HepG2 (cell line): Measurements from ENCODE around the gene RNF183. TPM values are rescaled to one million over a fixed set of nuclear protein-coding genes. Genes with fewer than 3 reads are reported as not detected.

ENCODE experiments used
- ATAC-seq: fragments of 200-7000 bp; cut with Tn5 transposase; 3 replicates; pipeline ENCODE4 v1.9.1; 2020; ENCODE audit warnings: mild to moderate bottlenecking, moderate library complexity
- BruUV-seq: library from RNA; stranded (reverse); fragments of 400-500 nt; replicated peaks from 2 replicates; lab custom pipeline; 2021; lab: Mats Ljungman, UMichigan
- CTCF ChIA-PET: fragments of 300-600 bp; formaldehyde crosslinking; extraction: SDS; loops from one replicate; lab custom pipeline; 2021; ENCODE audit warnings: low total read pairs, inconsistent platforms, low intra/inter-chr PET ratio; lab: Yijun Ruan, JAX
- POLR2A ChIA-PET: fragments of 350-600 bp; sonication (Branson Sonifier 250); formaldehyde crosslinking; loops from one replicate; lab custom pipeline; 2020; ENCODE audit warnings: antibody characterized with exemption, inconsistent platforms; lab: Yijun Ruan, JAX
- DNase-seq: peaks from one replicate; pipeline ENCODE4 v3.0.0-alpha.2; 2015; ENCODE audit warnings: low spot score
- FAIRE-seq: peaks from 3 replicates; lab custom pipeline; 2011; peaks lifted over from hg19 to GRCh38; lab: Jason Lieb, UNC
- H2AFZ ChIP-seq: one replicate; pipeline ENCODE4 v1.6.1; 2011; ENCODE audit warnings: low read length, inconsistent platforms
- H3K27ac ChIP-seq: fragments of 300-600 bp; 3 replicates; pipeline ENCODE4 v1.8.0; 2011; ENCODE audit warnings: mixed run types, mild to moderate bottlenecking, mixed read lengths, low read length, inconsistent platforms; ENCODE audit not compliant: insufficient read depth; ENCODE audit errors: extremely low read length
- H3K27me3 ChIP-seq, 2 experiments: fragments of 200-600 bp in 1 of 2; 2 replicates in 1 of 2; 3 replicates in 1 of 2; pipeline versions ENCODE4 v1.6.0 to v1.8.0; 2011; ENCODE audit warnings: low read length in 2 of 2, mild to moderate bottlenecking in 2 of 2, moderate library complexity in 2 of 2, inconsistent platforms in 1 of 2; ENCODE audit not compliant: insufficient read depth in 2 of 2, control insufficient read depth in 1 of 2
- H3K36me3 ChIP-seq, 2 experiments: fragments of 200-600 bp in 1 of 2; replicated peaks in 1 of 2; 2 replicates in 1 of 2; 3 replicates in 1 of 2; pipeline versions ENCODE4 v1.5.1 to v1.8.0; 2011; ENCODE audit warnings: low read length in 2 of 2, inconsistent platforms in 1 of 2; ENCODE audit not compliant: insufficient read depth in 2 of 2, control insufficient read depth in 1 of 2
- H3K4me1 ChIP-seq: 2 replicates; pipeline ENCODE4 v1.5.1; 2012; ENCODE audit warnings: low read length, inconsistent platforms; ENCODE audit not compliant: insufficient read depth
- H3K4me2 ChIP-seq: 2 replicates; pipeline ENCODE4 v1.6.0; 2011; ENCODE audit warnings: low read depth, low read length, inconsistent platforms
- H3K4me3 ChIP-seq, 3 experiments: fragments of 200-600 bp in 1 of 3; sonication (generic), shearing (Covaris generic) in 1 of 3; replicated peaks in 1 of 3; 2 replicates each; pipeline ENCODE4 v1.5.1; 2011 to 2016; ENCODE audit warnings: low read length in 3 of 3, inconsistent platforms in 2 of 3, low read depth in 2 of 3, mild to moderate bottlenecking in 2 of 3, control low read depth in 1 of 3, mixed read lengths in 1 of 3; ENCODE audit not compliant: insufficient read depth in 1 of 3
- H3K79me2 ChIP-seq: one replicate; pipeline ENCODE4 v1.6.1; 2011; ENCODE audit warnings: low read length, inconsistent platforms; ENCODE audit not compliant: insufficient read depth
- H3K9ac ChIP-seq: 2 replicates; pipeline ENCODE4 v1.6.0; 2011; ENCODE audit warnings: mild to moderate bottlenecking, low read depth, low read length, inconsistent platforms; ENCODE audit not compliant: insufficient read depth
- H3K9me3 ChIP-seq: 2 replicates; pipeline ENCODE4 v1.5.1; 2012; ENCODE audit warnings: mild to moderate bottlenecking, low read length
- H4K20me1 ChIP-seq: 2 replicates; pipeline ENCODE4 v1.6.0; 2011; ENCODE audit warnings: inconsistent platforms, mild to moderate bottlenecking, low read length, moderate library complexity; ENCODE audit not compliant: insufficient read depth
- AGO2 ChIP-seq: fragments of 200-400 bp; formaldehyde crosslinking; optimal IDR thresholded peaks from 2 replicates; pipeline ENCODE3; 2017; ENCODE audit warnings: mild to moderate bottlenecking, low read depth, low read length, moderate library complexity
- ATAD3A ChIP-seq: sonication (generic); formaldehyde crosslinking; IDR thresholded peaks from 2 replicates; pipeline ENCODE4 v1.4.0; 2020; ENCODE audit warnings: missing genetic modification reagents
- ATF1 ChIP-seq: IDR thresholded peaks from 2 replicates; pipeline ENCODE4 v1.6.1; 2016; ENCODE audit warnings: mild to moderate bottlenecking, control low read depth
- FOXA3 ChIP-seq: IDR thresholded peaks from 2 replicates; pipeline ENCODE4 v1.6.1; 2016; ENCODE audit warnings: missing genetic modification reagents, missing compliant biosample characterization
- HES4 ChIP-seq: sonication (generic); formaldehyde crosslinking; IDR thresholded peaks from 2 replicates; pipeline ENCODE4 v1.9.0; 2021; ENCODE audit warnings: mild to moderate bottlenecking, missing genetic modification reagents, borderline replicate concordance
- KDM4B ChIP-seq: sonication (generic); formaldehyde crosslinking; IDR thresholded peaks from 2 replicates; pipeline ENCODE4 v1.4.0; 2020; ENCODE audit warnings: missing genetic modification reagents
- RARG ChIP-seq: sonication (generic); formaldehyde crosslinking; IDR thresholded peaks from 2 replicates; pipeline ENCODE4 v1.4.0; 2020; ENCODE audit warnings: low read depth, mild to moderate bottlenecking, missing genetic modification reagents
- TOPORS ChIP-seq: sonication (generic); formaldehyde crosslinking; IDR thresholded peaks from 2 replicates; pipeline ENCODE4 v1.8.0; 2023; ENCODE audit warnings: mild to moderate bottlenecking, missing genetic modification reagents
- ZNF550 ChIP-seq: sonication (generic); formaldehyde crosslinking; IDR thresholded peaks from 2 replicates; pipeline ENCODE4 v1.4.0; 2020; ENCODE audit warnings: mild to moderate bottlenecking, missing genetic modification reagents, borderline replicate concordance
- ZNF567 ChIP-seq: sonication (generic); formaldehyde crosslinking; IDR thresholded peaks from 2 replicates; pipeline ENCODE4 v1.8.1; 2023; ENCODE audit warnings: mild to moderate bottlenecking, missing genetic modification reagents, borderline replicate concordance
- ZNF772 ChIP-seq: sonication (generic); formaldehyde crosslinking; IDR thresholded peaks from 2 replicates; pipeline ENCODE4 v1.5.0; 2020; ENCODE audit warnings: mild to moderate bottlenecking, missing genetic modification reagents
- ZNF841 ChIP-seq: sonication (generic); formaldehyde crosslinking; IDR thresholded peaks from 2 replicates; pipeline ENCODE4 v1.8.1; 2023; ENCODE audit warnings: missing genetic modification reagents, borderline replicate concordance
- WGBS: methylation state at CpG from one replicate; pipeline ENCODE4 v1.1.6; 2017; ENCODE audit warnings: low lambda C conversion rate; 5-methylcytosine and 5-hydroxymethylcytosine counted together
- in situ Hi-C: cut with HindIII; loops from 2 replicates; pipeline ENCODE4 v1.10.0; 2017; ENCODE audit warnings: low pct_unique_long_range_greater_than_20kb; ENCODE audit not compliant: extremely low pct_ligation_motif_present
- intact Hi-C: fragments of 100-400 bp; cut with micrococcal nuclease; formaldehyde crosslinking; loops from one replicate; pipeline ENCODE4 v1.10.0; 2022; ENCODE audit not compliant: unreplicated experiment
- polyA plus RNA-seq, 8 experiments: library from polyadenylated mRNA; depleted of rRNA in 3 of 8; stranded (reverse) in 7 of 8; unstranded in 1 of 8; fragments of >200 nt; fragmentation: Illumina TruSeq in 4 of 8; extraction: Trizol in 4 of 8; gene quantifications; 2 replicates each; pipeline versions ENCODE4 v1.2.1 to v1.2.3, GENCODE V29; 2011 to 2016; ENCODE audit warnings: low read depth in 4 of 8, missing spikeins in 1 of 8, mixed read lengths in 1 of 8; ENCODE audit not compliant: insufficient read depth in 1 of 8
- total RNA-seq, 5 experiments: library from RNA; depleted of rRNA; stranded (reverse); fragments of >200 nt; fragmentation: Illumina TruSeq; extraction: Trizol; gene quantifications; 2 replicates each; pipeline ENCODE4 v1.2.3, GENCODE V29; 2016; ENCODE audit warnings: low read depth in 1 of 5
- TF ChIP-seq, protein P1 (sequence below): sonication (generic); formaldehyde crosslinking; IDR thresholded peaks from 2 replicates; pipeline ENCODE4 v1.4.0; 2020; ENCODE audit warnings: missing genetic modification reagents, borderline replicate concordance
- TF ChIP-seq, protein P2 (sequence below), 2 experiments: IDR thresholded peaks; 2 replicates each; pipeline ENCODE4 v1.6.1; 2011 to 2012; ENCODE audit warnings: low read length in 2 of 2, borderline replicate concordance in 1 of 2, low read depth in 1 of 2, mild to moderate bottlenecking in 1 of 2, moderate library complexity in 1 of 2
- TF ChIP-seq, protein P3 (sequence below): sonication (generic); formaldehyde crosslinking; IDR thresholded peaks from 2 replicates; pipeline ENCODE4 v1.5.1; 2020; ENCODE audit warnings: mild to moderate bottlenecking, moderate library complexity, missing genetic modification reagents

Gene RNF183
- total and polyA plus RNA-seq, 2 of the 13 experiments (the other 11 are each of a cell fraction or from before 2014, with no cell fraction given), result 0.13 to 6.5 TPM

DNA sequence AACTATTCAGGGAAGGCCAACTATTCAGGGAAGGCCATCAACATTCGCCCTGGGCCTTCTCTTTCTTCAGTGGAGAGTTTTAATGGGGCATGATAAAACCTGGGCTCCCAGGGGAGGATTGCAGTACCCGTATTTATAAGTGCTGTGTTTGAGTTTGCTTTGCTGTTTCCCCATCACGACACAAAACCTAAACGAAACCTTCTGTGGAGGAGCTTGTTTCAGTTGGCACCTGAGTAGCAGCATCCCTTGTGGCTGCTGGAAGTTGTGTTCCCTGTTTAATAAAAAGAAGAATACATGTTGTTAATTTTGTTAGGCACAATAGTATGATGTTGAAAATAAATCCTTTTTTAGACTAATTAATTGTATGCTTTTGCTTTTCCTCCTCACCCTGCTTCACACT lies 28.6 kb upstream of the RNF183 start (continued):
- TF ChIP-seq, protein P1, sequence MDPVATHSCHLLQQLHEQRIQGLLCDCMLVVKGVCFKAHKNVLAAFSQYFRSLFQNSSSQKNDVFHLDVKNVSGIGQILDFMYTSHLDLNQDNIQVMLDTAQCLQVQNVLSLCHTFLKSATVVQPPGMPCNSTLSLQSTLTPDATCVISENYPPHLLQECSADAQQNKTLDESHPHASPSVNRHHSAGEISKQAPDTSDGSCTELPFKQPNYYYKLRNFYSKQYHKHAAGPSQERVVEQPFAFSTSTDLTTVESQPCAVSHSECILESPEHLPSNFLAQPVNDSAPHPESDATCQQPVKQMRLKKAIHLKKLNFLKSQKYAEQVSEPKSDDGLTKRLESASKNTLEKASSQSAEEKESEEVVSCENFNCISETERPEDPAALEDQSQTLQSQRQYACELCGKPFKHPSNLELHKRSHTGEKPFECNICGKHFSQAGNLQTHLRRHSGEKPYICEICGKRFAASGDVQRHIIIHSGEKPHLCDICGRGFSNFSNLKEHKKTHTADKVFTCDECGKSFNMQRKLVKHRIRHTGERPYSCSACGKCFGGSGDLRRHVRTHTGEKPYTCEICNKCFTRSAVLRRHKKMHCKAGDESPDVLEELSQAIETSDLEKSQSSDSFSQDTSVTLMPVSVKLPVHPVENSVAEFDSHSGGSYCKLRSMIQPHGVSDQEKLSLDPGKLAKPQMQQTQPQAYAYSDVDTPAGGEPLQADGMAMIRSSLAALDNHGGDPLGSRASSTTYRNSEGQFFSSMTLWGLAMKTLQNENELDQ (CRISPR knock-in tag), result no peak

DNA sequence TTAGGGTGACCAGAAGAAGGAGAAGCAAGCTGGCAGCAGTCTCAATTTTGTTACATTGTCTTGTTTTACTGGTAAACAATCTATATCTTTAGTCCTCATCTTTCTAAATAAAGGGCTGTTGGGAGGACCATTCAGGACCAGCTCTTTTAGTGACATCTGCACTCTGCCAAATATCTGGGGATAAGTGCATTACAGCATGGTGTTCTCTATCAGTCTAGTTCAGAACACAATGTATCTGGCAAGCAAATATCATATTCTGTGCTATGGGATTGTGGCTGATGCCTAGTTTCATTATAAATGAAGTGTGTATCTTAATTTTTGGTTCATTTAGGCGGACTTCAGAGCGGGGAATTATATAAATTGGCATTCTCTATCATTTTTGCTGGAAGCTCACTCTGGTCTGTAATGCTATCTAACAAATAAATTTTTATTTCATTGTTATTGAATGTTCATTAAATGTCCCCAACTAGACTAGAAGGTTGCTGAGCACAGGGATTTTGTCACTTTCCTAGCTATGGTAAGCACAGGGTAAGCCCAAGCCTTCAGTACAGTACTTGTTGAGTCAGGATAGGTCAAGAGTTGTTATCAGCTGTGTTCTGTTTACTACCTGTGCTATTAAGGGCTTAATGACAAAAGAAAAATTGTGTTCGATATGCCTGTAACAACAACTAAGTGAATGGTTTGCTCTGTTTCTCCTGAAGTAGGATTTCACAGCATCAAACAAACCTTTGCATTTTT lies 25.0 kb upstream of the RNF183 start:
- DNase-seq (no peak), FAIRE-seq (no peak), ATAC-seq (no peak)
- Histone ChIP-seq H3K79me2 (no peaks in the 10 kb centered on the region), H4K20me1 (no peaks in the 10 kb centered on the region), H3K9ac (no peak overlapping the region), H3K27ac (no peak overlapping the region), H3K4me2 (no peak overlapping the region), H3K27me3 (no peaks in the 10 kb centered on the region), H2AFZ (no peak overlapping the region), H3K4me3 (no peak overlapping the region), H3K4me1 (no peaks in the 10 kb centered on the region), H3K9me3 (no peaks in the 10 kb centered on the region), H3K36me3 (no peaks in the 10 kb centered on the region)
- CTCF ChIA-PET, result no interaction called here
- no TSS peak for BruUV-seq
- intact Hi-C loops, result no loop called here
- WGBS, result 93% methylated on average over 3 of the region's 3 CpGs
- in situ Hi-C loops, result no loop called here
- POLR2A ChIA-PET, result interaction anchor here (1.3 kb wide), 1 partner anchor 11 kb away, joined by 3 read pairs; no protein-coding TSS in a partner anchor
- TF ChIP-seq FOXA3 (CRISPR knock-in tag), result no peak
- no peak for TF ChIP-seq TOPORS (CRISPR knock-in tag)
- TF ChIP-seq HES4 (CRISPR knock-in tag), result no peak
- TF ChIP-seq, protein P2, sequence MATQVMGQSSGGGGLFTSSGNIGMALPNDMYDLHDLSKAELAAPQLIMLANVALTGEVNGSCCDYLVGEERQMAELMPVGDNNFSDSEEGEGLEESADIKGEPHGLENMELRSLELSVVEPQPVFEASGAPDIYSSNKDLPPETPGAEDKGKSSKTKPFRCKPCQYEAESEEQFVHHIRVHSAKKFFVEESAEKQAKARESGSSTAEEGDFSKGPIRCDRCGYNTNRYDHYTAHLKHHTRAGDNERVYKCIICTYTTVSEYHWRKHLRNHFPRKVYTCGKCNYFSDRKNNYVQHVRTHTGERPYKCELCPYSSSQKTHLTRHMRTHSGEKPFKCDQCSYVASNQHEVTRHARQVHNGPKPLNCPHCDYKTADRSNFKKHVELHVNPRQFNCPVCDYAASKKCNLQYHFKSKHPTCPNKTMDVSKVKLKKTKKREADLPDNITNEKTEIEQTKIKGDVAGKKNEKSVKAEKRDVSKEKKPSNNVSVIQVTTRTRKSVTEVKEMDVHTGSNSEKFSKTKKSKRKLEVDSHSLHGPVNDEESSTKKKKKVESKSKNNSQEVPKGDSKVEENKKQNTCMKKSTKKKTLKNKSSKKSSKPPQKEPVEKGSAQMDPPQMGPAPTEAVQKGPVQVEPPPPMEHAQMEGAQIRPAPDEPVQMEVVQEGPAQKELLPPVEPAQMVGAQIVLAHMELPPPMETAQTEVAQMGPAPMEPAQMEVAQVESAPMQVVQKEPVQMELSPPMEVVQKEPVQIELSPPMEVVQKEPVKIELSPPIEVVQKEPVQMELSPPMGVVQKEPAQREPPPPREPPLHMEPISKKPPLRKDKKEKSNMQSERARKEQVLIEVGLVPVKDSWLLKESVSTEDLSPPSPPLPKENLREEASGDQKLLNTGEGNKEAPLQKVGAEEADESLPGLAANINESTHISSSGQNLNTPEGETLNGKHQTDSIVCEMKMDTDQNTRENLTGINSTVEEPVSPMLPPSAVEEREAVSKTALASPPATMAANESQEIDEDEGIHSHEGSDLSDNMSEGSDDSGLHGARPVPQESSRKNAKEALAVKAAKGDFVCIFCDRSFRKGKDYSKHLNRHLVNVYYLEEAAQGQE (IDR thresholded peaks at IDR 0.05; ENCODE audit: borderline replicate concordance in 1 of 2, low read depth in 1 of 2, low read length in 2 of 2), result no peak
- no peak for TF ChIP-seq ZNF841 (CRISPR knock-in tag)
- no peak for TF ChIP-seq ATF1 (CRISPR knock-in tag)
- TF ChIP-seq ZNF772, result no peak
- TF ChIP-seq, protein P3, sequence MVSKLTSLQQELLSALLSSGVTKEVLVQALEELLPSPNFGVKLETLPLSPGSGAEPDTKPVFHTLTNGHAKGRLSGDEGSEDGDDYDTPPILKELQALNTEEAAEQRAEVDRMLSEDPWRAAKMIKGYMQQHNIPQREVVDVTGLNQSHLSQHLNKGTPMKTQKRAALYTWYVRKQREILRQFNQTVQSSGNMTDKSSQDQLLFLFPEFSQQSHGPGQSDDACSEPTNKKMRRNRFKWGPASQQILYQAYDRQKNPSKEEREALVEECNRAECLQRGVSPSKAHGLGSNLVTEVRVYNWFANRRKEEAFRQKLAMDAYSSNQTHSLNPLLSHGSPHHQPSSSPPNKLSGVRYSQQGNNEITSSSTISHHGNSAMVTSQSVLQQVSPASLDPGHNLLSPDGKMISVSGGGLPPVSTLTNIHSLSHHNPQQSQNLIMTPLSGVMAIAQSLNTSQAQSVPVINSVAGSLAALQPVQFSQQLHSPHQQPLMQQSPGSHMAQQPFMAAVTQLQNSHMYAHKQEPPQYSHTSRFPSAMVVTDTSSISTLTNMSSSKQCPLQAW (CRISPR knock-in tag), result no peak
- TF ChIP-seq ZNF550 (CRISPR knock-in tag), result no peak
- no peak for TF ChIP-seq ZNF567 (CRISPR knock-in tag)
- TF ChIP-seq ATAD3A (CRISPR knock-in tag), result no peak
- TF ChIP-seq RARG (CRISPR knock-in tag), result no peak
- no peak for TF ChIP-seq KDM4B (CRISPR knock-in tag)
- TF ChIP-seq AGO2, result no peak
